WTC11 (cell line): ENCODE measurements around the gene PLRG1. TPM values are rescaled to one million over a fixed set of nuclear protein-coding genes. Genes with fewer than 3 reads are reported as not detected.

Experiments
- ATAC-seq: fragments of 200-7000 bp; cut with Tn5 transposase; 2 replicates; pipeline ENCODE4 v1.10.0; 2021; ENCODE audit warnings: mild to moderate bottlenecking, moderate library complexity
- CTCF ChIA-PET: fragments of 300-600 bp; sonication (Branson Sonifier 250); formaldehyde crosslinking; loops from one replicate; lab custom pipeline; 2021; ENCODE audit warnings: antibody characterized with exemption; lab: Charles Lee
- POLR2A ChIA-PET: fragments of 350-600 bp; sonication (Branson Sonifier 250); formaldehyde crosslinking; loops from one replicate; lab custom pipeline; 2021; ENCODE audit warnings: antibody characterized with exemption; lab: Charles Lee
- DNase-seq: peaks from one replicate; pipeline ENCODE4 v3.0.0; 2021; ENCODE audit warnings: low spot score
- H3K27ac Mint-ChIP-seq: 2 replicates; pipeline ENCODE4 v1.8.0; 2021; ENCODE audit warnings: mixed read lengths
- H3K27me3 Mint-ChIP-seq: 2 replicates; pipeline ENCODE4 v1.8.0; 2021; ENCODE audit warnings: low read depth, mild to moderate bottlenecking, moderate library complexity, mixed read lengths
- H3K36me3 Mint-ChIP-seq: 2 replicates; pipeline ENCODE4 v1.8.0; 2021; ENCODE audit warnings: mixed read lengths
- H3K4me1 Mint-ChIP-seq: 2 replicates; pipeline ENCODE4 v1.8.0; 2022; ENCODE audit warnings: mixed read lengths
- H3K4me3 Mint-ChIP-seq: 2 replicates; pipeline ENCODE4 v1.8.0; 2021; ENCODE audit warnings: mild to moderate bottlenecking, moderate library complexity, mixed read lengths
- H3K9me3 Mint-ChIP-seq: 2 replicates; pipeline ENCODE4 v1.8.0; 2021; ENCODE audit warnings: mixed read lengths
- CREM ChIP-seq: sonication (generic); formaldehyde crosslinking; IDR thresholded peaks from 2 replicates; pipeline ENCODE4 v1.8.1; 2022; ENCODE audit warnings: mild to moderate bottlenecking, missing genetic modification reagents, moderate library complexity
- ETV6 ChIP-seq: sonication (generic); formaldehyde crosslinking; IDR thresholded peaks from 2 replicates; pipeline ENCODE4 v1.8.1; 2022; ENCODE audit warnings: mild to moderate bottlenecking, missing genetic modification reagents
- FOXK1 ChIP-seq: sonication (generic); formaldehyde crosslinking; IDR thresholded peaks from 2 replicates; pipeline ENCODE4 v1.8.0; 2022; ENCODE audit warnings: mild to moderate bottlenecking, moderate library complexity, missing genetic modification reagents
- GABPB1 ChIP-seq: sonication (generic); formaldehyde crosslinking; IDR thresholded peaks from 2 replicates; pipeline ENCODE4 v1.8.1; 2023; ENCODE audit warnings: mild to moderate bottlenecking, missing genetic modification reagents
- JAZF1 ChIP-seq: fragments of 250-450 bp; sonication (Bioruptor Pico); IDR thresholded peaks from 2 replicates; pipeline ENCODE4 v1.9.0; 2021; ENCODE audit warnings: moderate library complexity, mild to moderate bottlenecking, inconsistent platforms
- NFE2L1 ChIP-seq: sonication (generic); formaldehyde crosslinking; IDR thresholded peaks from 2 replicates; pipeline ENCODE4 v1.8.1; 2023; ENCODE audit warnings: missing genetic modification reagents
- SOX15 ChIP-seq: fragments of 250-450 bp; sonication (Bioruptor Pico); IDR thresholded peaks from 2 replicates; pipeline ENCODE4 v1.9.0; 2021; ENCODE audit warnings: mild to moderate bottlenecking
- TEAD4 ChIP-seq: sonication (generic); formaldehyde crosslinking; IDR thresholded peaks from 2 replicates; pipeline ENCODE4 v1.8.0; 2022; ENCODE audit warnings: mild to moderate bottlenecking, missing genetic modification reagents
- ZNF121 ChIP-seq: sonication (generic); formaldehyde crosslinking; IDR thresholded peaks from 2 replicates; pipeline ENCODE4 v1.8.0; 2023; ENCODE audit warnings: missing genetic modification reagents
- ZNF232 ChIP-seq: sonication (generic); formaldehyde crosslinking; IDR thresholded peaks from 2 replicates; pipeline ENCODE4 v1.8.0; 2022; ENCODE audit warnings: mild to moderate bottlenecking, missing genetic modification reagents
- total RNA-seq: library from RNA; stranded (reverse); gene quantifications from 3 replicates; pipeline ENCODE4 v1.2.3, GENCODE V29; 2021
- TF ChIP-seq, protein P1 (sequence below): sonication (generic); formaldehyde crosslinking; IDR thresholded peaks from 2 replicates; pipeline ENCODE4 v1.8.1; 2023; ENCODE audit warnings: mild to moderate bottlenecking, missing genetic modification reagents, moderate library complexity
- TF ChIP-seq, protein P2 (sequence below): sonication (generic); formaldehyde crosslinking; IDR thresholded peaks from 2 replicates; pipeline ENCODE4 v1.8.1; 2023; ENCODE audit warnings: mild to moderate bottlenecking, missing genetic modification reagents, moderate library complexity
- TF ChIP-seq, protein P3 (sequence below): sonication (generic); formaldehyde crosslinking; IDR thresholded peaks from 2 replicates; pipeline ENCODE4 v1.8.0; 2022; ENCODE audit warnings: missing genetic modification reagents
- TF ChIP-seq, protein P4 (sequence below): sonication (generic); formaldehyde crosslinking; IDR thresholded peaks from 2 replicates; pipeline ENCODE4 v1.8.0; 2022; ENCODE audit warnings: mild to moderate bottlenecking, missing genetic modification reagents
- TF ChIP-seq, protein P5 (sequence below): sonication (generic); formaldehyde crosslinking; IDR thresholded peaks from 2 replicates; pipeline ENCODE4 v1.8.1; 2023; ENCODE audit warnings: mild to moderate bottlenecking, moderate library complexity, missing genetic modification reagents
- TF ChIP-seq, protein P6 (sequence below): fragments of 250-450 bp; sonication (Bioruptor Pico); IDR thresholded peaks from 2 replicates; pipeline ENCODE4 v2.1.2; 2022; ENCODE audit warnings: mild to moderate bottlenecking, moderate library complexity
- TF ChIP-seq, protein P7 (sequence below): fragments of 250-450 bp; sonication (Bioruptor Pico); IDR thresholded peaks from 2 replicates; pipeline ENCODE4 v1.9.0; 2021; ENCODE audit warnings: mild to moderate bottlenecking
- TF ChIP-seq, protein P8 (sequence below): fragments of 200-600 bp; IDR thresholded peaks from 2 replicates; pipeline ENCODE4 v1.8.0; 2022; ENCODE audit warnings: antibody characterized with exemption

PLRG1 gene
- total RNA-seq, 1 experiment from 2014 or later = 84.8 TPM

DNA sequence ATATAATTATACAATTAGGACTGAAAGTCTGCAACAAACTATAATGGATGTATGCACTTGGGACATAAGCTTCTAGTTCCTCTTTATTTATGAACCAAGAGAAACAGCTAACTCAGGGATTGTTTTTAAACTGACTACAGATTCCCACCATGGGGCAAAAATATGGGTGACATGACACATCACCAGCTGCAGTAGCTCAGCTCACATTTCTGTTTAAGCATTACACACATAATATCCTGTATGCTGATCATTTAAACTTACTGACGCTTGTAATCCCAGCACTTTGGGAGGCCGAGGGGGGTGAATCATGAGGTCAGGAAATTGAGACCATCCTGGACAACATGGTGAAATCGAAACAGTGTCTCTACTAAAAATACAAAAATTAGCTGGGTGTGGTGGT is 24.1 kb upstream of the PLRG1 start (continued):
- TF ChIP-seq, protein P1, sequence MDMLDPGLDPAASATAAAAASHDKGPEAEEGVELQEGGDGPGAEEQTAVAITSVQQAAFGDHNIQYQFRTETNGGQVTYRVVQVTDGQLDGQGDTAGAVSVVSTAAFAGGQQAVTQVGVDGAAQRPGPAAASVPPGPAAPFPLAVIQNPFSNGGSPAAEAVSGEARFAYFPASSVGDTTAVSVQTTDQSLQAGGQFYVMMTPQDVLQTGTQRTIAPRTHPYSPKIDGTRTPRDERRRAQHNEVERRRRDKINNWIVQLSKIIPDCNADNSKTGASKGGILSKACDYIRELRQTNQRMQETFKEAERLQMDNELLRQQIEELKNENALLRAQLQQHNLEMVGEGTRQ (CRISPR knock-in tag) = no peak
- TF ChIP-seq TEAD4 (CRISPR knock-in tag) (no peak), FOXK1 (CRISPR knock-in tag) (no peak)
- TF ChIP-seq, protein P2, sequence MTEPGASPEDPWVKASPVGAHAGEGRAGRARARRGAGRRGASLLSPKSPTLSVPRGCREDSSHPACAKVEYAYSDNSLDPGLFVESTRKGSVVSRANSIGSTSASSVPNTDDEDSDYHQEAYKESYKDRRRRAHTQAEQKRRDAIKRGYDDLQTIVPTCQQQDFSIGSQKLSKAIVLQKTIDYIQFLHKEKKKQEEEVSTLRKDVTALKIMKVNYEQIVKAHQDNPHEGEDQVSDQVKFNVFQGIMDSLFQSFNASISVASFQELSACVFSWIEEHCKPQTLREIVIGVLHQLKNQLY (CRISPR knock-in tag) = no peak

DNA sequence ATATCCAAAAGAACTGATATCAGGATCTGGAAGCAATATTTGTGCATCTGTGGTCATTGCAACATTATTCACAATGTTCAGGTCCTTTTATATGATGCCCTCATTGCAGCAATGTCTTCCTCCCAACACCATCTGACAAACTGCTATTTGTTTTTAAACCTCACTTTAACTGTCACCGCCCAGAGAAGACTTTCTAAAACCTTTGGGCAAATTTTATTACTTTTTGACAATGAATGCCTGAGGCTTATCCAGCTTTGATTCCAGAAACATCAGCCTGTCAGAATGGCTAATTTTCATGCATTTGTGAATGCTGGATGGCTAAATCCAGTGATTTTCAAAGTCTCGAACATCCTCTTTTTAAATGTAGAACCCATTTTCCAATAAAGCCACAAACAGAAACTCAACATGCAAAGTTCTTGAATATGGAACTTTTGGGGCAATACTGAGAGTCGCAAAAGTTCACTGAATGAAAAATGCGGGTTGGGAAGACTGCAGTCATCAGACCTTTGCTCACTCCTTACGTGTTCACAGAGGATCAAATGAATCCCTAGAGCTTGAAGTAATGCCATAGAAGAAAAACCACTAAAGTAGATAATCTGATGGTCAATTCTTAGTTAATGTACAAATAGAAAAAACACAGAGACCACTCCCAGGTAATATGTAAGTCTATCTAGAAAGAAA is 23.1 kb upstream of the PLRG1 start:
- Mint-ChIP-seq H3K4me1 (no peaks in the 10 kb centered on the region), H3K9me3 (no peaks in the 10 kb centered on the region), H3K36me3 (no peaks in the 10 kb centered on the region), H3K4me3 (no peak overlapping the region), H3K27ac (no peak overlapping the region), H3K27me3 (no peaks in the 10 kb centered on the region)
- DNase-seq (no peak), ATAC-seq (no peak)
- ChIA-PET POLR2A (no interaction called here), CTCF (no interaction called here)
- TF ChIP-seq, protein P3, sequence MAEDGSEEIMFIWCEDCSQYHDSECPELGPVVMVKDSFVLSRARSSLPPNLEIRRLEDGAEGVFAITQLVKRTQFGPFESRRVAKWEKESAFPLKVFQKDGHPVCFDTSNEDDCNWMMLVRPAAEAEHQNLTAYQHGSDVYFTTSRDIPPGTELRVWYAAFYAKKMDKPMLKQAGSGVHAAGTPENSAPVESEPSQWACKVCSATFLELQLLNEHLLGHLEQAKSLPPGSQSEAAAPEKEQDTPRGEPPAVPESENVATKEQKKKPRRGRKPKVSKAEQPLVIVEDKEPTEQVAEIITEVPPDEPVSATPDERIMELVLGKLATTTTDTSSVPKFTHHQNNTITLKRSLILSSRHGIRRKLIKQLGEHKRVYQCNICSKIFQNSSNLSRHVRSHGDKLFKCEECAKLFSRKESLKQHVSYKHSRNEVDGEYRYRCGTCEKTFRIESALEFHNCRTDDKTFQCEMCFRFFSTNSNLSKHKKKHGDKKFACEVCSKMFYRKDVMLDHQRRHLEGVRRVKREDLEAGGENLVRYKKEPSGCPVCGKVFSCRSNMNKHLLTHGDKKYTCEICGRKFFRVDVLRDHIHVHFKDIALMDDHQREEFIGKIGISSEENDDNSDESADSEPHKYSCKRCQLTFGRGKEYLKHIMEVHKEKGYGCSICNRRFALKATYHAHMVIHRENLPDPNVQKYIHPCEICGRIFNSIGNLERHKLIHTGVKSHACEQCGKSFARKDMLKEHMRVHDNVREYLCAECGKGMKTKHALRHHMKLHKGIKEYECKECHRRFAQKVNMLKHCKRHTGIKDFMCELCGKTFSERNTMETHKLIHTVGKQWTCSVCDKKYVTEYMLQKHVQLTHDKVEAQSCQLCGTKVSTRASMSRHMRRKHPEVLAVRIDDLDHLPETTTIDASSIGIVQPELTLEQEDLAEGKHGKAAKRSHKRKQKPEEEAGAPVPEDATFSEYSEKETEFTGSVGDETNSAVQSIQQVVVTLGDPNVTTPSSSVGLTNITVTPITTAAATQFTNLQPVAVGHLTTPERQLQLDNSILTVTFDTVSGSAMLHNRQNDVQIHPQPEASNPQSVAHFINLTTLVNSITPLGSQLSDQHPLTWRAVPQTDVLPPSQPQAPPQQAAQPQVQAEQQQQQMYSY = no peak
- TF ChIP-seq ZNF232 (CRISPR knock-in tag) (no peak), ZNF121 (no peak)

DNA sequence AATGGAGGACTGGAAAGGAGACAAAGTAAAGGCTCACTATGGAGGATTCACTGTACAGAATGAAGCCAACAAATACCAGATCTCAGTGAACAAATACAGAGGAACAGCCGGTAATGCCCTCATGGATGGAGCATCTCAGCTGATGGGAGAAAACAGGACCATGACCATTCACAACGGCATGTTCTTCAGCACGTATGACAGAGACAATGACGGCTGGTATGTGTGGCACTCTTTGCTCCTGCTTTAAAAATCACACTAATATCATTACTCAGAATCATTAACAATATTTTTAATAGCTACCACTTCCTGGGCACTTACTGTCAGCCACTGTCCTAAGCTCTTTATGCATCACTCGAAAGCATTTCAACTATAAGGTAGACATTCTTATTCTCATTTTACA is 19.4 kb upstream of the PLRG1 start:
- Mint-ChIP-seq H3K27me3 (no peaks in the 10 kb centered on the region), H3K27ac (no peak overlapping the region), H3K9me3 (no peaks in the 10 kb centered on the region), H3K4me3 (no peak overlapping the region), H3K36me3 (no peaks in the 10 kb centered on the region), H3K4me1 (peaks cover 10% of the 10 kb centered on the region)
- DNase-seq = no peak
- TF ChIP-seq NFE2L1 = no peak
- TF ChIP-seq, protein P4, sequence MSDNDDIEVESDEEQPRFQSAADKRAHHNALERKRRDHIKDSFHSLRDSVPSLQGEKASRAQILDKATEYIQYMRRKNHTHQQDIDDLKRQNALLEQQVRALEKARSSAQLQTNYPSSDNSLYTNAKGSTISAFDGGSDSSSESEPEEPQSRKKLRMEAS (CRISPR knock-in tag) = no peak
- no peak for TF ChIP-seq ZNF121
- TF ChIP-seq, protein P5, sequence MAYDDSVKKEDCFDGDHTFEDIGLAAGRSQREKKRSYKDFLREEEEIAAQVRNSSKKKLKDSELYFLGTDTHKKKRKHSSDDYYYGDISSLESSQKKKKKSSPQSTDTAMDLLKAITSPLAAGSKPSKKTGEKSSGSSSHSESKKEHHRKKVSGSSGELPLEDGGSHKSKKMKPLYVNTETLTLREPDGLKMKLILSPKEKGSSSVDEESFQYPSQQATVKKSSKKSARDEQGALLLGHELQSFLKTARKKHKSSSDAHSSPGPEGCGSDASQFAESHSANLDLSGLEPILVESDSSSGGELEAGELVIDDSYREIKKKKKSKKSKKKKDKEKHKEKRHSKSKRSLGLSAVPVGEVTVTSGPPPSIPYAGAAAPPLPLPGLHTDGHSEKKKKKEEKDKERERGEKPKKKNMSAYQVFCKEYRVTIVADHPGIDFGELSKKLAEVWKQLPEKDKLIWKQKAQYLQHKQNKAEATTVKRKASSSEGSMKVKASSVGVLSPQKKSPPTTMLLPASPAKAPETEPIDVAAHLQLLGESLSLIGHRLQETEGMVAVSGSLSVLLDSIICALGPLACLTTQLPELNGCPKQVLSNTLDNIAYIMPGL = no peak
- no peak for TF ChIP-seq SOX15 (CRISPR knock-in tag)
- TF ChIP-seq JAZF1 (CRISPR knock-in tag) = no peak
- no peak for TF ChIP-seq ETV6 (CRISPR knock-in tag)
- TF ChIP-seq, protein P6, sequence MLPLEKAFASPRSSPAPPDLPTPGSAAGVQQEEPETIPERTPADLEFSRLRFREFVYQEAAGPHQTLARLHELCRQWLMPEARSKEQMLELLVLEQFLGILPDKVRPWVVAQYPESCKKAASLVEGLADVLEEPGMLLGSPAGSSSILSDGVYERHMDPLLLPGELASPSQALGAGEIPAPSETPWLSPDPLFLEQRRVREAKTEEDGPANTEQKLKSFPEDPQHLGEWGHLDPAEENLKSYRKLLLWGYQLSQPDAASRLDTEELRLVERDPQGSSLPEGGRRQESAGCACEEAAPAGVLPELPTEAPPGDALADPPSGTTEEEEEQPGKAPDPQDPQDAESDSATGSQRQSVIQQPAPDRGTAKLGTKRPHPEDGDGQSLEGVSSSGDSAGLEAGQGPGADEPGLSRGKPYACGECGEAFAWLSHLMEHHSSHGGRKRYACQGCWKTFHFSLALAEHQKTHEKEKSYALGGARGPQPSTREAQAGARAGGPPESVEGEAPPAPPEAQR (CRISPR knock-in tag) = no peak
- TF ChIP-seq CREM = no peak
- TF ChIP-seq, protein P7, sequence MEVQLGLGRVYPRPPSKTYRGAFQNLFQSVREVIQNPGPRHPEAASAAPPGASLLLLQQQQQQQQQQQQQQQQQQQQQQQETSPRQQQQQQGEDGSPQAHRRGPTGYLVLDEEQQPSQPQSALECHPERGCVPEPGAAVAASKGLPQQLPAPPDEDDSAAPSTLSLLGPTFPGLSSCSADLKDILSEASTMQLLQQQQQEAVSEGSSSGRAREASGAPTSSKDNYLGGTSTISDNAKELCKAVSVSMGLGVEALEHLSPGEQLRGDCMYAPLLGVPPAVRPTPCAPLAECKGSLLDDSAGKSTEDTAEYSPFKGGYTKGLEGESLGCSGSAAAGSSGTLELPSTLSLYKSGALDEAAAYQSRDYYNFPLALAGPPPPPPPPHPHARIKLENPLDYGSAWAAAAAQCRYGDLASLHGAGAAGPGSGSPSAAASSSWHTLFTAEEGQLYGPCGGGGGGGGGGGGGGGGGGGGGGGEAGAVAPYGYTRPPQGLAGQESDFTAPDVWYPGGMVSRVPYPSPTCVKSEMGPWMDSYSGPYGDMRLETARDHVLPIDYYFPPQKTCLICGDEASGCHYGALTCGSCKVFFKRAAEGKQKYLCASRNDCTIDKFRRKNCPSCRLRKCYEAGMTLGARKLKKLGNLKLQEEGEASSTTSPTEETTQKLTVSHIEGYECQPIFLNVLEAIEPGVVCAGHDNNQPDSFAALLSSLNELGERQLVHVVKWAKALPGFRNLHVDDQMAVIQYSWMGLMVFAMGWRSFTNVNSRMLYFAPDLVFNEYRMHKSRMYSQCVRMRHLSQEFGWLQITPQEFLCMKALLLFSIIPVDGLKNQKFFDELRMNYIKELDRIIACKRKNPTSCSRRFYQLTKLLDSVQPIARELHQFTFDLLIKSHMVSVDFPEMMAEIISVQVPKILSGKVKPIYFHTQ = no peak
- no peak for TF ChIP-seq GABPB1 (CRISPR knock-in tag)
- TF ChIP-seq, protein P8, sequence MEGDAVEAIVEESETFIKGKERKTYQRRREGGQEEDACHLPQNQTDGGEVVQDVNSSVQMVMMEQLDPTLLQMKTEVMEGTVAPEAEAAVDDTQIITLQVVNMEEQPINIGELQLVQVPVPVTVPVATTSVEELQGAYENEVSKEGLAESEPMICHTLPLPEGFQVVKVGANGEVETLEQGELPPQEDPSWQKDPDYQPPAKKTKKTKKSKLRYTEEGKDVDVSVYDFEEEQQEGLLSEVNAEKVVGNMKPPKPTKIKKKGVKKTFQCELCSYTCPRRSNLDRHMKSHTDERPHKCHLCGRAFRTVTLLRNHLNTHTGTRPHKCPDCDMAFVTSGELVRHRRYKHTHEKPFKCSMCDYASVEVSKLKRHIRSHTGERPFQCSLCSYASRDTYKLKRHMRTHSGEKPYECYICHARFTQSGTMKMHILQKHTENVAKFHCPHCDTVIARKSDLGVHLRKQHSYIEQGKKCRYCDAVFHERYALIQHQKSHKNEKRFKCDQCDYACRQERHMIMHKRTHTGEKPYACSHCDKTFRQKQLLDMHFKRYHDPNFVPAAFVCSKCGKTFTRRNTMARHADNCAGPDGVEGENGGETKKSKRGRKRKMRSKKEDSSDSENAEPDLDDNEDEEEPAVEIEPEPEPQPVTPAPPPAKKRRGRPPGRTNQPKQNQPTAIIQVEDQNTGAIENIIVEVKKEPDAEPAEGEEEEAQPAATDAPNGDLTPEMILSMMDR = no peak
- ChIA-PET POLR2A (no interaction called here), CTCF (interaction anchor here (2.4 to 2.8 kb wide), 2 partner anchors 10 to 50 kb away, joined by 15 to 16 read pairs; no protein-coding TSS in a partner anchor)
- no peak for ATAC-seq
